DMS79 (cell line): ENCODE data around the gene PPP6R3.
"Not testable (repeated sequence)": the region's sequence is repeated elsewhere in the genome, so short reads cannot be mapped to it uniquely, and the experiment has no call there.

ENCODE experiments used
- DNase-seq: peaks from one replicate; lab custom pipeline; 2025; lab: John Stamatoyannopoulos, UW

Gene PPP6R3

GRCh38 chr11:68601147-68601546 lies 140.6 kb downstream of the PPP6R3 start:
- no peak for DNase-seq

- no peak for DNase-seq
Observed at GRCh38 chr11:68609761-68610160, 149.2 kb downstream of the PPP6R3 start.

GRCh38 chr11:68610452-68611116 lies 150.0 kb downstream of the PPP6R3 start:
- DNase-seq, result no peak

GRCh38 chr11:68615657-68616056 lies 155.1 kb downstream of the PPP6R3 start:
- DNase-seq, result no peak

GRCh38 chr11:68617925-68618809 lies 157.6 kb downstream of the PPP6R3 start:
- DNase-seq, result no peak

- DNase-seq, result no peak
Observed at GRCh38 chr11:68621826-68622225, 161.3 kb downstream of the PPP6R3 start.

GRCh38 chr11:68623706-68624105 lies 163.2 kb downstream of the PPP6R3 start:
- not testable (repeated sequence) for DNase-seq

GRCh38 chr11:68625069-68625468 lies 164.5 kb downstream of the PPP6R3 start:
- not testable (repeated sequence) for DNase-seq

- DNase-seq, result not testable (repeated sequence)
Observed at GRCh38 chr11:68626236-68626635, 165.7 kb downstream of the PPP6R3 start.

- not testable (repeated sequence) for DNase-seq
Observed at GRCh38 chr11:68628837-68629236, 168.3 kb downstream of the PPP6R3 start.

- not testable (repeated sequence) for DNase-seq
Observed at GRCh38 chr11:68632375-68632774, 171.8 kb downstream of the PPP6R3 start.

GRCh38 chr11:68632802-68633201 lies 172.2 kb downstream of the PPP6R3 start:
- no peak for DNase-seq

GRCh38 chr11:68634606-68635005 lies 174.1 kb downstream of the PPP6R3 start:
- DNase-seq, result not testable (repeated sequence)

- DNase-seq, result not testable (repeated sequence)
Observed at GRCh38 chr11:68635172-68635571, 174.6 kb downstream of the PPP6R3 start.

GRCh38 chr11:68635883-68636282 lies 175.3 kb downstream of the PPP6R3 start:
- DNase-seq, result not testable (repeated sequence)

GRCh38 chr11:68639322-68639721 lies 178.8 kb downstream of the PPP6R3 start:
- DNase-seq, result not testable (repeated sequence)

GRCh38 chr11:68641880-68642279 lies 181.3 kb downstream of the PPP6R3 start:
- no peak for DNase-seq

GRCh38 chr11:68643585-68643984 lies 183.0 kb downstream of the PPP6R3 start:
- no peak for DNase-seq

- DNase-seq, result no peak
Observed at GRCh38 chr11:68646832-68647231, 186.3 kb downstream of the PPP6R3 start.

GRCh38 chr11:68649851-68650555 lies 189.5 kb downstream of the PPP6R3 start:
- DNase-seq, result no peak

- no peak for DNase-seq
Observed at GRCh38 chr11:68650801-68651200, 190.2 kb downstream of the PPP6R3 start.

- DNase-seq, result no peak
Observed at GRCh38 chr11:68651208-68651984, 190.8 kb downstream of the PPP6R3 start.
